ENCODE results near the gene ZNF837.

Gene ZNF837

GRCh38 chr19:58353717-58354477 is 26.9 kb downstream of the ZNF837 start:
- no peaks in the 10 kb centered on the region for H3K4me1 ChIP-seq

GRCh38 chr19:58352760-58353671 is 27.8 kb downstream of the ZNF837 start, which contains the start of gene A1BG:
Gene A1BG, minus strand, starts transcription at chr19:58353492. Its CDS starts 55 bp downstream, at chr19:58353437.
- TF ChIP-seq CTCF (IDR thresholded peaks at IDR 0.05; ENCODE audit: low read depth, low read length): no peak
- no peaks in the 10 kb centered on the region for H3K27me3 ChIP-seq

More at GRCh38 chr19:58353717-58354477, 26.9 kb downstream of the ZNF837 start:
- H3K27me3 ChIP-seq: no peaks in the 10 kb centered on the region
- DNase-seq: no peak
- H3K9me3 ChIP-seq: no peaks in the 10 kb centered on the region
- H3K36me3 ChIP-seq: peaks cover 2% of the 10 kb centered on the region; the same call in 1 of the 2 replicates
- H3K4me3 ChIP-seq (ENCODE audit: low read depth, low read length): no peak overlapping the region
- TF ChIP-seq CTCF (IDR thresholded peaks at IDR 0.05; ENCODE audit: low read depth, low read length): no peak

GRCh38 chr19:58351990-58352755 is 28.7 kb downstream of the ZNF837 start:
- Histone ChIP-seq H3K36me3 (peaks cover 2% of the 10 kb centered on the region; the same call in 1 of the 2 replicates), H3K27me3 (no peaks in the 10 kb centered on the region), H3K4me3 (ENCODE audit: low read depth, low read length) (no peak overlapping the region), H3K9me3 (no peaks in the 10 kb centered on the region), H3K4me1 (no peaks in the 10 kb centered on the region)
- no peak for TF ChIP-seq CTCF (IDR thresholded peaks at IDR 0.05; ENCODE audit: low read depth, low read length)
- DNase-seq: no peak

More at GRCh38 chr19:58352760-58353671, 27.8 kb downstream of the ZNF837 start, which contains the start of gene A1BG:
- no peak for DNase-seq
- Histone ChIP-seq H3K4me3 (ENCODE audit: low read depth, low read length) (no peak within 1 kb of the TSS), H3K36me3 (peaks cover 2% of the 10 kb centered on the region; the same call in 1 of the 2 replicates), H3K4me1 (no peaks in the 10 kb centered on the region), H3K9me3 (no peaks in the 10 kb centered on the region)

GRCh38 chr19:58351558-58351878 is 29.3 kb downstream of the ZNF837 start:
- no peak for DNase-seq
- peaks cover 2% of the 10 kb centered on the region; the same call in 1 of the 2 replicates for H3K36me3 ChIP-seq
- no peak for TF ChIP-seq CTCF (IDR thresholded peaks at IDR 0.05; ENCODE audit: low read depth, low read length)
- H3K27me3 ChIP-seq: no peaks in the 10 kb centered on the region
- no peak overlapping the region for H3K4me3 ChIP-seq (ENCODE audit: low read depth, low read length)
- H3K4me1 ChIP-seq: no peaks in the 10 kb centered on the region
- H3K9me3 ChIP-seq: no peaks in the 10 kb centered on the region

GRCh38 chr19:58350871-58351557 is 29.8 kb downstream of the ZNF837 start:
- DNase-seq: no peak
- no peaks in the 10 kb centered on the region for H3K27me3 ChIP-seq
- H3K36me3 ChIP-seq: peaks cover 2% of the 10 kb centered on the region; the same call in 1 of the 2 replicates
- H3K4me3 ChIP-seq (ENCODE audit: low read depth, low read length): no peak overlapping the region
- no peak for TF ChIP-seq CTCF (IDR thresholded peaks at IDR 0.05; ENCODE audit: low read depth, low read length)
- no peaks in the 10 kb centered on the region for H3K9me3 ChIP-seq
- H3K4me1 ChIP-seq: no peaks in the 10 kb centered on the region
